GM11168 (cell line): Measurements from ENCODE around the gene ANKRD24.
"Not testable (repeated sequence)": the region's sequence is repeated elsewhere in the genome, so short reads cannot be mapped to it uniquely, and the experiment has no call there.

Source experiments
- in situ Hi-C: fragments of 300-500 bp; cut with MboI; formaldehyde crosslinking; loops from one replicate; pipeline ENCODE4 v1.12.0; 2022; ENCODE audit warnings: low sequenced_read_pairs; ENCODE audit not compliant: unreplicated experiment

Gene ANKRD24

DNA sequence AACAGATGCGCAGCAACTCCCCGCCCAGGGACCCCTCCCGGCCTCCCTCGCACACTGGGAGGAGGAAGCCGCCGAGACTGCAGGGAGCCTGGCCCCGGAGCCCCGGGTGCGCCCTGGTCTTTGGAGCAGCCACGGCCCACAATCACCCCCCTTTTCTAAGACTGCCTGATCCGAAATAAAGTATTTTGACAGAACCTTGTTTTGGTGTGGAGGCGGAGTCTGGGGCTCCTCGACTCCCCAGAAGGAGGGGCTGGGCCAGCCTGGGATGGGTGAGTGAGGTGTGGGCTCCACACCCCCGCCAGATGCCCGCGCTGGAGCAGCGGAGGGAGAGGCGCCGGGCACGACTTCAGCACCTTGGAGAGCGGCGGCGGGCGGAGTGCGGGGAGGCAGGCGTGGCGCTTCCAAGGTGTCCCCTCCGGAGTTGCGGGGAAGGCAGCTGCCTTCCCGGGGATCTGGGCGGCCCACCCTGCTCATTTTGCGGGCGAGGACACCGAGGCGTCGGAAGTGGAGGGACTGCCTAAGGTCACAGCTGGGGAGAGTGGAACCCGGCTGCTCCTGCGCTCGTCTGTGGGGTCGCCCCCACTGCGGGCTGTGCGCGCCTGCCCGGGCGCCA is 9.5 kb upstream of the ANKRD24 start:
- in situ Hi-C loops = no loop called here

DNA sequence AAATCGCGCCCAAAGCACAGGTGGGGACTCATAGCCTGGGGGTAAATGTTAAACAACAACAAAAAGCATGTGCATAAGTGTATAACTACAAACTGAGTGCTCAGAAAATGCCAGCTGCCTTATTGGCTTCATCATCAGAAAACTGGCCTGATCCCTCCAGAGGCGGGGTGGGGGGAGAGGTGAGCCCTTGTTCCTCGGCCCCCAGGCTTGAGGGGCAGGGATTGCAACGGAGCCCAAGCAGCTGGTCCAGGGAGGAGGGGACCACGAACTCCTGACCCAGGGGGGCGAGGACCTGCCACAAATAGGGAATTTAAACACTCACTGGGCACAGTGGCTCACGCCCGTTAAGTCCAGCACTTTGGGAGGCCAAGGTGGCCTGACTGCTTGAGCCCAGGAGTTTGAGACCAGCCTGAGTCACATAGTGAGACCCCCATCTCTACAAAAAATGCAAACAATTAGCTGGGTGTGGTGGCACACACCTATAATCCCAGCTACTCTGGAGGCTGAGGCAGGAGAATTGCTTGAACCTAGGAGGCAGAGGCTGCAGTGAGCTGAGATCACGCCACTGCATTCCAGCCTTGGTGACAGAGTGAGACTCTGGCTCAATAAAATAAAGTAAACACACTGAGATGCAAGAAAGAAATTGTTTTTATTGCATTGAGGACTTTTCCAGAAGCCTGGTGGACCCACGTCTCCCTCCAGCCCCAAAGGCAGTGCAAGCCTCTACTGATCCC is 8.8 kb upstream of the ANKRD24 start:
- in situ Hi-C loops = no loop called here

DNA sequence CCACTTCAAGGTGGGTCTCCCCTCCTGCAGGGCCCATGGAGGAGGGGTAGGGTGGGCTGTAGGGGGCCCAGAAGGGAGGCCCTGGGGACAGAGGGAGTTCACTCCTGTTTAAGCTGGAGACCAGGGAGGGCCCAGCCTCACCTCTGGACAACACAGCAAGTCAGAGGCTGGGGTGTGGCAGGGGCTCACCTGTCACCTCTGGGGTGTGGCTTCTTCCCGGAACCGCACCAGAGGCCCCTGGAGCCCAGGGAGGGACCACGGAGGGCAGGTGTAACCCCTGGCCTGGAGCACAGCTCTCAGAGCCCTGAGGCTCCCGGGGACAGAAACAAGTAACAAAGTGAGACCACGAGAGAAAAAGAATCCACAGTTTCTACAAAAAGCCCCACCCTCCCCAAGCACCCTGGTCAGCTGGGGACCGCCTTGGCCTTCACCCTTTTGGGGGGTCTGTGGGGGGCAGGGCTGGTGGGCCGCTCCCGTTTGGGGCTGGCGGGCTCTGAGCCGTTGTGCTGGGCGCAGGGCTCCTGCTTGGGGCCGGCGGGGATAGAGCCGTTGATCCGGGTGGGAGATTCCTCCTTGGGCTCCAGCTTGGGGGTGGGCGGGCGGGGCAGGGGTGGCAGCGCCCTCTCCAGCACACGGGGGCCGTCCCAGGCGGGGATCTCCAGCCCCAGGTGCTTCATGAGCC is 8.1 kb upstream of the ANKRD24 start:
- in situ Hi-C loops = no loop called here

DNA sequence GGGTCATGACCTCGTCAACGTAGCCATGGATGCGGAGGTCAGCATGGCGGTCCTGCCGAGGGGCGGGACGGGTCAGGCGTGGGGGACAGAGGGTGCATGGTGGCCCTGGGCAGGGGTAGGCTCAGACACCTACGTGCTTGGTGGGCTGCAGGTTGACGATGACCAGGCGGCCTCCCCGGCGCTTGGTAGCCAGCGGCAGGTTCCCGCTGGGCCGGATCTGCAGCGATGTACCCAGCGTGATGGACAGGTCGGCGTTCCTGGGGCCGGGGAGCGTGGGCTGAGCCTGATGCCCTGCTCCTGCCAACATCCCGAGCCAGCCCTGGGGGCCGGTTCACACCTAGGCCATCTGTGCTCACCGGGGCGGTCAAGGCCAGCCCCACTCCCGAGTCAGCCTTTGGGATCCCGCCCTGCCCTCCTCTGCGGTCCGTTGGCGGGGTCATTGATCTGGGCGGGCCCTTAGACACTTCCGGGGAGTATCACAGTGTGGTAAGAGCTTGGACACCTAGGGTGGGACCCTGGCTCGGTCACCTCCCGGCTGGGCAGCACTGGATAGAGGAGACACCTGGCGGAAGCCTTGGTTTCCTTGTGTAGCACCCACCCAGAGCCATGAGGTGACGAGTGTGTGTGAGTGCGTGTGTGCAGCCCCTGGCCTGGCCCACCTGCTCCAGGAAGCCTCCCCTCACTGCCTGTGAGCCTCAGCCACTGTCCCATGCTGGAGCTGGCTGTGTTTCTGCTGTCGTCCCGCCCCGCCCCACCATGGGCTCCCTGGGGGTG is 7.4 kb upstream of the ANKRD24 start:
- in situ Hi-C loops = no loop called here

DNA sequence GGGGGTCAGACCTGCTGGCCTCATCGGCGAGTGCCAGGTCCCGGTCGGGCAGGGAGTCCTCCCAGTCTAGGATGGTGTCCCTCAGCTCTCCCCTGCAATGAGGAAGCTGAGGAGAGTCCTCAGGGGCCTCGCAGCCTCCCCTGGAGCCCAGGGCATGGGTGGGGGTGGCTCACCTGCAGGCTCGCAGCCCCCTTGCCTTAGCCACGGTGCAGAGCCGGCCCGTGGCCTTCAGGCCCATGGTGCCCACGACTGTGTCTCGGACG is 6.9 kb upstream of the ANKRD24 start:
- in situ Hi-C loops = no loop called here

DNA sequence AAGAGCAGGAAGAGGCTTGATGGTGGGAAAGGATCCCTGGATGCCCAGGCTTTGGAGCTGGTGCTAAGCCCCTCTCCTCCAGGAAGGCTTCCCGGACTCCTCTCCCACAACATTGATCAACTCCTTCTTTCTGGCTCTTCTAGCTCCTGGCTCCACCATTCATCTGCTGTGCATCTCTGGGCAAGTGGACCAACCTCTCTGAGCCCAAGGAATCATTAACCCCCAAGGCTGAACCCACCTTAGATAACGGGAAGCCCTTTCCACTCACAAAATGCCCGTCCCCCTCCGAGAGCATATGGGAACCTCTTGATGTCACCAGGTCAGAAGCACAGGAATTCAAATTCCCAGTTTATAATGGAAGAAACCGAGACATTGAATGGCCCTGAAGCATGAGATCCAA is 5.3 kb upstream of the ANKRD24 start:
- in situ Hi-C loops = no loop called here

DNA sequence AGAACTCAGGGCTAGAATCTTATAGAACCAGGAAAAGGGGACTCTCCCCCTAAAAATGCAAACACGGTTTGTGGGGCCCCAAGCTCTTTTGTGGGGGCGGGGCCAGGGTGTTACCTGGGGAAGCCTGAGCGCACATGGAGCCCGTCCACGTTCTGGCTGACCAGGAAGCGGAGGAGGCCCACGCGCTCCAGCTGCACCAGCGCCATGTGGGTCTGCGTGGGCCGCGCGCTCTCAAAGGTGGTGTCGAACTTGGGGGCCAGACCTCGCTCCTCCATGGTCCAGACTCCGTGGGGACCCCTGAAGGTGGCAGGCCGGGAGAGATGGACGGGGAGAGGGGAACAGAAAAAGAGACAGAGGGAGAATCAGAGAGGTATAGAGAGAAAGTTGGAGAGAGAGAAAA is 3.5 kb upstream of the ANKRD24 start:
- in situ Hi-C loops = no loop called here

DNA sequence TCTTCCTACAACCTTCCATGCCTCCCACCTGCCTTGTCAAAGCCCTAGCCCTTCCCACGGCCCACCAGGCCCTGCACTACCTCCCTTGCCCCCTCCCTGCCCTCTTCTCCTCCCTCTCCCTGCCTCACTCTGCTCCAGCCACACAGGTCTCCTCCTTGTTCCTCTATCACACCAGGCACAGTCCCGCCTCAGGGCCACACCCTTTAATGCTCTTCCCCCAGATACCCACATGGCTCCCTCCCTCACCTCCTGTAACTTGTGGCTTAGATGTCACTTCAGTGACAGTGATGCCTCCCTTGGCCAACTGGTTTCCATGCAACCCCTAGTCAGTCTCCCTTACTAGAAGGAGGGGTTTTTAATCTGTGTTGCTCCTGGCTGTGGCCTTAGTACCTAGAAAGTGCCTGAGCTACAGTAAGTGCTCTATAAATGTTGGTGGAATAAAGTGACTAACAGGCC is 1.4 kb upstream of the ANKRD24 start:
- in situ Hi-C loops = no loop called here

DNA sequence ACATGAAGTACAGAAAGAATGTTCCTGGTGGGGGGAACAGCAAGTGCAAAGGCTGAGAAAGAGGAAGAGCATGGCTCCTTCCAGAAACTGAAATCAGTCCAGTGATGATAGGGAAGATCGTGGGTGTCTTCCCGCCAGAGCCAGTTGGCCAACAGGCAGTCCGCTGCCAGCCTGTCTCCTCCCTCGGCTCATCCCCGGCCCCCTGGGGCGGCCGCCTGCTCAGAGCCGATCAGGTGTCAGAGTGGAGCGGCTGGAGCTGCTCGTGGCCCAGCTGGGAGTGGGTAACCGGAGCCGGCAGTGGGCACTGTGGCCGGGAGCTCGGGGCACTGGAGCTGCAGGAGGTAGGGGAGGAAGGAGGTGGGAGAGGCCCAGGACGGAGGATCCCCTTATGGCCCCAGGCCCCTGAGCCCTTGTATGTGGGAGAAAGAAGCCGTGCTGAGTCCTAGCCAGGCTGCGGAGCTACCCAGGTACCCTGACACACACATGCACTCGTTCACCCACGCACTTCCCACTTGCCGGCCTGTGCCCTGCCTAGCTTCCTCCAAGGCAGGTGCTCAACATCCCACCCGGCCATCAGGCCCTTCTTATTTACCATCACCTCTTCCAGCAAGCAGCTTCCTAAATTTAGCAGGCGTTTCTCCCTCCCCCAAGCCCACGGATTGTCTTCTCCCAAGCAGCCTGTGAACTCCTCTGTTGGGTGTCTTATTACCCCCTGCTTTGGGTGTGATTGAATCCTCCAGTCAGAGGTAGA is 1.7 kb downstream of the ANKRD24 start:
- in situ Hi-C loops = no loop called here

DNA sequence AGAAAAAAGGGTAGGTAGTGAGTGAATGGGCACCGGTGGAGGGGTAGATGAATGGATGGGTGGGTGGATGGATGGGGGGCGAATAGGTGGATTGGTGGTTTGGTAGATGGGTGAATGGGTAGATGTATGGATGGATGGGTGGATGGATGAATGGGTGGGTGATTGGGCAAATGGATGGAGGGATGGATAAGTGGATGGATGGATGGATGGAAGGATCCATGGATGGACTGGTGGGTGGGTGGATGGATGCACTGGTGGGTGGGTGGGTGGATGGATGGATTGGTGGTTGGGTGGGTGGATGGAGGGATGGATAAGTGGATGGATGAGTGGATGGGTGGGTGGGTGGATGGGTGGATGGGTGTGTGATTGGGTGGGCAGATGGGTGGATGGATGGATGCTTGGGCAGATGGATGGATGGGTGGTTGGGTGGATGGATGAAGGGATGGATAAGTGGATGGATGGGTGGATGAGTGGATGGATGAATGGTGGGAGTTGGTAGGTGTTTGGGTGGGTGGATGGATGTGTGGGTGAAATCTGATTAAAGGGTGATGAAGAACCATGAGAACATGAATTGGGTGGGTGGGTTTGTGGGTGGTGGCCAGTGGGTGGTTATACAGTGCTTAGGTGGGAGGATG is 2.3 kb downstream of the ANKRD24 start:
- in situ Hi-C loops = no loop called here

DNA sequence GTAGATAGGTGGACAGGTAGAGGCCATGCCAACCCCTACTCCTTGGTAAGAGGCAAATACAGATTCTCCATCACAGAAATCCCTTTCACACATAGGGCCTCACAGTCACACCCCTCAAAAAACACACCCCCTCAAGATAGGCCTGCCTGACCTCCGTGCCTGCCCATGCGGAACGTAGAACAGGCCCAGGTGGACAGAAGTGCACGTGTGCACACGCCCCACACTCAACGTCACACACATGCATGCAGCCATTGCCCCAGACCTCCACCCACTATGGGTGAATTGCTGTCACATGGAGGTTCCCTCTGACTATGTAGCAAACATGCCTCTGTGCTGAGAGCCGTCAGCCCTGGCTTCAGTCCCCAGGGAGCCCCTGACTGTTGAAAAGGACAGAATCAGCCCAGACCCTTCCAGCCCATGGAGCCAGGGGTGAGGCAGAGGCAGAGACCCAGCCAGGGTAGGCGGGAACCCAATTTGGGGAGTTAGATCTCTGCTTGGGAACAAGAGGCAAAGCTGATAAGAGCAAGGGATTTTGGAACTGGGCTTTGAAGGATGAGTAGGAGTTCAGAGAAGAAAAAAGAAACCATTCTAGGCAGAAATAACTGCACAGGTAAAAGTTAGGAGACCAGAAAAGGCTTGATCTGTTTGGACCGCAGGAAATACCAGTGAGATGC is 3.1 kb downstream of the ANKRD24 start:
- in situ Hi-C loops = no loop called here

DNA sequence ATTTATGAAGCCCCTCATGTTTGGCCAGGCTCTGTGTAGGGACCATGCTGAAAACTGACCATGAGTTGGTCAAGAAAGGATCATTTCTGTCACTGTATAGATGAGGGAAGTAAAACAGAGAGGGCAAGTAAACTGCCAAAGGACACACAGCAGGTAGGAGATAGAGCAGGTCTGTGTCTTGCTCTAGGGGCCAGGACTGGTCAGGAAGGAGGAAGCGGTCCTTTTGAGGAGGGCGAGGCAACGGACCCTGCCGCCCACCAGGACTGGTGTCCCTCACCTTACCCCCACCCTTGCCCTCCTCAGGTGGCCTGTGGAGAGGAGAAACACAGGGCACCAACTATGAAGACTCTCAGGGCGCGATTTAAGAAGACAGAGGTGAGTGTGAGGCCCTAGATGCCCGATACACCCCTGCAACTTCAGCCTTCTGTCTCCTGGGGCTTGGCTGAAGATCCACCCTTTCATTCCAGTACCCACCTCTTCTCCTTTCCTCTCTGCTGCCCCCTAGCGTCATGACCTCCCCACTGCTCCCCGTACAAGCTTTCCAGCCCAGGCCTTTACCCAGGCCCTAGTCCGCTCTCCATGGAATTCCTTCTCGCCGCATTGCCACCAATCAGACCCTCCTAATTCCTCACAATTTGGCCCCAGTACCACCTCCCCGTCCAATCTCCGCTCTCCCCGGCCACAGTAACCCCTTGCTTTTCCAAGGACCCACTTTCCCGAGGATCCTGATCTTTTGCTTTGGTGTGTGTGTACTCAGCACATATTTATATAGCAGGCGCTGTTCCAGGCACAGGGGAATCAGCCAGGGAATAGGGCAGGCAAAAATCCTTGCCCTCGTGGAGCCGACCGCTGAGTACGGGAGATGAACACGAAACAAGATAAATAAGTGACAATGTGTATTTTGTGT is 3.9 kb downstream of the ANKRD24 start:
- in situ Hi-C loops = no loop called here

DNA sequence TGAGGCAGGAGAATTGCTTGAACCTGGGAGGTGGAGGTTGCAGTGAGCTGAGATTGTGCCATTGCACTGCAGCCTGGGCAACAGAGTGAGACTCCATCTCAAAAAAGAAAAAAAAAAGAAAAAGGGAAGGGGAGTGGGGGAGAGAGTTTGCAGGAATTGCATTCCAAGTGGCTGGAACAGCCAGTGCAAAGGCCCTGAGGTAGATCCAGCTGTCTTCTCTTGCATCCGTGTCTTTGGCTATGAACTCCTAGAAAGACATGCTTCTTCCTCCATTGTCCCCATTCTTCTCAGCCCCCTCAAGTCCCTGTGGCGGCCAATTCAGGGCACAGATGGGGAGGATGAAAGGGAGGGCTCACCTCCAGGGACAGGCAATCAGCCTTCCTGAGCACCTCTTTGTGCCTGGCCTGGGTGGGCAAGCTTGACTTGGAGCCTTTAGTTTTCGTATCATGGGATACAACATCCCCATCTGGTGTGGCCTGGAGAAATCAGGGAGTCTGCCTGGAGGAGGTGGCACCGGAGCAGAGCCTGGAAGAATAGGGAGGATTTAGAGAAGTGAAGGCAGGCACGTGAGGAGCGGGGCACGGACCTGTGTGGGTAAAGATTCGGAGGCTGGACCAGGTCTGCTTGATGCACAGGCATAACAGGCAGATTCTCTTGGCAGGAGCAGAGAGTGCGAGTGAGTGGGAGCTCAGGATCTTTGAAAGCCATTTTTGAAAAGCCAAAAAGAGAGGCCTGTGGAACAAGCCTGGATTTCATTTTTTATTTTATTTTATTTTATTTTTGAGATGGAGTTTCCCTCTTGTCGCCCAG is 5.0 kb downstream of the ANKRD24 start:
- in situ Hi-C loops = no loop called here

DNA sequence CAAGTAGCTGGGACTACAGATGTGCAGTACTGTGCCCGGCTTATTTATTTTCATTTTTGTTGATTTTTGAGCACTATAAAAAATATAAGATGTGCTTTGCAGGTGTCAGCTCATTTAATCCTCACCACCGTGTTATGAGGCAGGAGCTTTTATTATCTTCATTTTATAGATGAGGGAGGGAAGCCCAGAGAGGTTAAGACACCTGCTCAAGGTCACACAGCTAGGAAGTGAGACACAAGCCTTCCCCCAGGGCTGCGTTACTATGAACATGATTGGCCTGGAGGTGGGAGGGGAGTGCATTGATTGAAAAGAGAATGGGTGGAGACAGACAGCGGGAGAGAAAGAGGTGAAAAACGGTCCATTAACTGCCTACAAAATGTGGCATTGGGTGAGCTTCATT is 7.2 kb downstream of the ANKRD24 start:
- in situ Hi-C loops = no loop called here

DNA sequence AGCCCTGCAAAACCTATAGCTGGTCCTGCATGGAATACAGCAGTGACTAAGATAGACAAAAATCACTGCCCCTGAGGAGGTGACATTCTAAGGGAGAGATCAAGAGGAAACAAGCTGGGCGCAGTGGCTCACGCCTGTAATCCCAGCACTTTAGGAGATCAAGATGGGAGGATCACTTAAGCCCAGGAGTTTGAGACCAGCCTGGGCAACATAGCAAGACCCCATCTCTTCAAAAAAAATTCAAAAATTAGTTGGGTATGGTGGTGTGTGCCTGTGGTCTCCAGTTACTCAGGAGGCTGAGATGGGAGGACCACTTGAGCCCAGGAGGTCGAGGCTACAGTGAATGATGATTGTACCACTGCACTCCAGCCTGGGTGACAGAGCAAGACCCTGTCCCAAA is 10.0 kb downstream of the ANKRD24 start:
- in situ Hi-C loops = not testable (repeated sequence)

DNA sequence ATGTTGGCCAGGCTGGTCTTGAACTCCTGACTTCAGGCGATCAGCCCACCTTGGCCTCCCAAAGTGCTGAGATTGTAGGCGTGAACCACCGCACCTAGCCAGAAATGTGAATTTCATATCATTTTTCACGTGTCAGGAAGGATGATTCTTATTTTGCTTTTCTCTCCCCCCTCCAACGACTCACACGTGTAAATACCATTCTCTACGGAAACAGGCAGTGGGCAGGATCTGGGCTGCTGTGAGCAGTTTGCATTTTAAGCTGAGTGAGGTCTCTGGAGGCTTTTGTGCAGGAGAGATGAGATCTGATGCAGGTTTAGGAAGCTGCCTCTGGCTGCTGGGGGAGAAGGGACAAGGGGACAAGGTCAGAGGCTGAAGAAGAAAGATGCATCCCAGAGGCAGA is 11.9 kb downstream of the ANKRD24 start:
- in situ Hi-C loops = no loop called here

DNA sequence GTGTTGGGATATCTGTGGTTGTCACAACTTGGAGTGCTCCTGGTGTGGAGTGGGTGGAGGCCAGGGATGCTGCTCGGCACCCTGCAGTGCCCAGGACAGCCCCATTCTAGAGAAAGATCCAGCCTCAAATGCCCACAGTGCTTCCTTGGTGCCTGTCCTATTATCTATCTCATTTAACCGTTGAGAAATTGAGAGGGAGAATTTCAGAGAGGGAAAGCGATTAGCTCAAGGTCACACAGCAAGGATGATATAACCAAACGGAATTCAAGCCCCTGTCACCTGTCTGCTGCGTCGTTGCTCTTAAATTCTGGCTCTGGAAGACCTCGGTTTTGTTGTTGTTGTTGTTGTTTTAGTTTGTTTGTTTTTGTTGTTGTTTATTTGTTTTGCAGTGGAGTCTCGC is 13.5 kb downstream of the ANKRD24 start:
- in situ Hi-C loops = no loop called here
